Measurements from ENCODE around the gene FBXO34. TPM values are rescaled to one million over a fixed set of nuclear protein-coding genes. Genes with fewer than 3 reads are reported as not detected.

FBXO34 gene
- total RNA-seq, 4 donors from 2014 or later: 26.2 to 55.9 (median 40.7) TPM

GRCh38 chr14:55352201-55352600 is 81.0 kb downstream of the FBXO34 start:
- no peak for DNase-seq
- TF ChIP-seq CTCF (IDR thresholded peaks at IDR 0.05 in 4 of 5, conservative IDR thresholded peaks at IDR 0.05 in 1 of 5) (no peak), POLR2A (IDR thresholded peaks at IDR 0.05) (no peak)
- peaks cover 27 to 30% of the 10 kb centered on the region in 2 donors for H3K4me1 ChIP-seq
- H3K36me3 ChIP-seq: peaks cover 0 to 36% of the 10 kb centered on the region in 2 donors
- no peak overlapping the region for H3K27ac ChIP-seq
- intact Hi-C loops (cut with DNase I; ENCODE audit: low total_unique reads): loop anchor here (5.0 kb wide), 1 partner anchor 80 kb away; no protein-coding TSS in a partner anchor
- no peaks in the 10 kb centered on the region for H3K9me3 ChIP-seq
- no peaks in the 10 kb centered on the region for H3K27me3 ChIP-seq
- H3K4me3 ChIP-seq: no peak overlapping the region
- in situ Hi-C loops (cut with MboI; ENCODE audit: low sequenced_read_pairs in 4 of 4): loop anchor here in 2 of 4 donors (10.0 kb wide), 1 partner anchor 87 kb away; no protein-coding TSS in a partner anchor
- no peak for ATAC-seq

GRCh38 chr14:55353686-55354467 is 82.7 kb downstream of the FBXO34 start:
- DNase-seq (no peak), ATAC-seq (peak; percentile 37 to 67)
- no peaks in the 10 kb centered on the region for H3K27me3 ChIP-seq
- H3K27ac ChIP-seq: peak overlapping the region in 3 of 4 donors; percentile 64 to 74 (median 71)
- H3K36me3 ChIP-seq: peaks cover 0 to 36% of the 10 kb centered on the region in 2 donors
- no peak for TF ChIP-seq CTCF (IDR thresholded peaks at IDR 0.05 in 4 of 5, conservative IDR thresholded peaks at IDR 0.05 in 1 of 5)
- no peak for TF ChIP-seq POLR2A (IDR thresholded peaks at IDR 0.05)
- H3K4me3 ChIP-seq: no peak overlapping the region
- H3K4me1 ChIP-seq: peaks cover 11 to 15% of the 10 kb centered on the region in 2 donors
- in situ Hi-C loops (cut with MboI; ENCODE audit: low sequenced_read_pairs in 4 of 4) (loop anchor here in 2 of 4 donors (10.0 kb wide), 1 partner anchor 89 kb away; no protein-coding TSS in a partner anchor), intact Hi-C loops (cut with DNase I; ENCODE audit: low total_unique reads) (loop anchor here (1.0 to 5.0 kb wide), 3 partner anchors 78 to 141 kb away; partner anchors contain the start of gene FBXO34)
- no peaks in the 10 kb centered on the region for H3K9me3 ChIP-seq

- intact Hi-C loops (cut with DNase I; ENCODE audit: low total_unique reads): loop anchor here (1.0 to 5.0 kb wide), 3 partner anchors 78 to 142 kb away; partner anchors contain the start of gene FBXO34
- Histone ChIP-seq H3K36me3 (peaks cover 0 to 36% of the 10 kb centered on the region in 2 donors), H3K27me3 (no peaks in the 10 kb centered on the region), H3K27ac (peak overlapping the region in 3 of 4 donors; percentile 64 to 74 (median 71)), H3K4me3 (no peak overlapping the region), H3K4me1 (peaks cover 11 to 14% of the 10 kb centered on the region in 2 donors), H3K9me3 (no peaks in the 10 kb centered on the region)
- in situ Hi-C loops (cut with MboI; ENCODE audit: low sequenced_read_pairs in 4 of 4): loop anchor here in 2 of 4 donors (10.0 kb wide), 1 partner anchor 90 kb away; no protein-coding TSS in a partner anchor
- peak; percentile 27 to 59 for DNase-seq
- peak; percentile 79 to 91 for ATAC-seq
- TF ChIP-seq POLR2A (IDR thresholded peaks at IDR 0.05) (no peak), CTCF (IDR thresholded peaks at IDR 0.05 in 4 of 5, conservative IDR thresholded peaks at IDR 0.05 in 1 of 5) (peak; percentile 40 to 67 (median 57))
These were observed 83.3 kb downstream of the FBXO34 start for GRCh38 chr14:55354500-55354899.

DNA sequence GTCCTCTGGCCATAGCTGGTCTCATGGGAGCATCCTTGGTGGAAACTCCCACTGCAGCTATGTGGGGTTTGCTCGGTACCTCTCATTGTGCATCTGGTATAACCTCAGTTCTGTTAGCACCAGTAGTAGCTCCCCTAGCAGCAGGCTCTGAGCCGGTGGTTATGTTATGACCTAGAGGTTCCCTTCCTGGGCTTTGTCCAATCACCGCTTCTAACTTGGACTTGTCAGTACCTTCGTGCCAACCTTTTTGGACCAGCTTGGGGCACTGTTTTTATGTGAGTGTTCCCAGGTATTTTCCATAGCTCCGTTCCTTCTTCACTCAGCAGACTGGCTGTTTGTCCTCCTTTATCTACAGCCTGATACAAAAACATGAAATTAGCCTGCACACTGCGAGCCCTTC is 84.7 kb downstream of the FBXO34 start:
- no peaks in the 10 kb centered on the region for H3K27me3 ChIP-seq
- in situ Hi-C loops (cut with MboI; ENCODE audit: low sequenced_read_pairs in 4 of 4): loop anchor here in 2 of 4 donors (10.0 kb wide), 1 partner anchor 91 kb away; no protein-coding TSS in a partner anchor
- DNase-seq: no peak
- no peak for TF ChIP-seq CTCF (IDR thresholded peaks at IDR 0.05 in 4 of 5, conservative IDR thresholded peaks at IDR 0.05 in 1 of 5)
- peaks cover 11 to 14% of the 10 kb centered on the region in 2 donors for H3K4me1 ChIP-seq
- intact Hi-C loops (cut with DNase I; ENCODE audit: low total_unique reads): loop anchor here (2.0 to 5.0 kb wide), 2 partner anchors 56 to 143 kb away; partner anchors contain the start of gene ATG14
- H3K27ac ChIP-seq: no peak overlapping the region
- no peak overlapping the region for H3K4me3 ChIP-seq
- no peak for ATAC-seq
- no peaks in the 10 kb centered on the region for H3K9me3 ChIP-seq
- peaks cover 0 to 27% of the 10 kb centered on the region in 2 donors for H3K36me3 ChIP-seq
